Left lung (tissue), 10 donors: ENCODE measurements around the gene FOSB. TPM values are rescaled to one million over a fixed set of nuclear protein-coding genes. Genes with fewer than 3 reads are reported as not detected.
A peak's percentile ranks its signal among the peaks of the same experiment; 100 is the strongest.

Source experiments
- ATAC-seq: fragments of 200-7000 bp; cut with Tn5 transposase; one replicate; pipeline ENCODE4 v1.9.1; 2020; ENCODE audit warnings: moderate library complexity
- DNase-seq, 4 donors: peaks; one replicate each; pipeline ENCODE4 v3.0.0-alpha.2; 2013 to 2020
- H3K27ac ChIP-seq, 2 donors: fragments of 200-600 bp; sonication (generic) in 1 of 2; one replicate each; pipeline versions ENCODE4 v1.5.0 to v1.8.0; 2020 to 2021
- H3K27me3 ChIP-seq, 2 donors: fragments of 200-600 bp; sonication (generic) in 1 of 2; one replicate each; pipeline versions ENCODE4 v1.5.0 to v1.8.0; 2020 to 2021
- H3K36me3 ChIP-seq, 2 donors: fragments of 200-600 bp; sonication (generic) in 1 of 2; one replicate each; pipeline versions ENCODE4 v1.5.0 to v1.8.0; 2020 to 2021
- H3K4me1 ChIP-seq, 2 donors: fragments of 200-600 bp; one replicate each; pipeline ENCODE4 v1.8.0; 2021
- H3K4me3 ChIP-seq, 2 donors: fragments of 200-600 bp; sonication (generic) in 1 of 2; one replicate each; pipeline versions ENCODE4 v1.5.0 to v1.8.0; 2020 to 2021; ENCODE audit warnings: mild to moderate bottlenecking in 1 of 2
- H3K9me3 ChIP-seq, 2 donors: fragments of 200-600 bp; sonication (generic) in 1 of 2; one replicate each; pipeline versions ENCODE4 v1.5.0 to v1.8.0; 2020 to 2021
- intact Hi-C, 2 donors: fragments of 100-400 bp; cut with DNase I; formaldehyde crosslinking; loops; one replicate each; pipeline versions ENCODE4 v1.11.2 to v1.14.2; 2022
- polyA plus RNA-seq, 6 donors: library from polyadenylated mRNA; unstranded; fragments of 120-200 nt; gene quantifications; one replicate each; pipeline ENCODE4 v1.2.1, GENCODE V29; 2013; ENCODE audit not compliant: insufficient read length in 6 of 6
- total RNA-seq, 2 donors: library from RNA; stranded (reverse); fragmentation: NEBNext Ultra II Directional; extraction: Animal tissue kit (Norgen Biotek cat#: 25700); gene quantifications; one replicate each; pipeline ENCODE4 v1.2.1, GENCODE V29; 2021
- TF ChIP-seq, protein P1 (sequence below), 2 donors: fragments of 200-600 bp; sonication (generic) in 1 of 2; IDR thresholded peaks; one replicate each; pipeline versions ENCODE4 v1.5.0 to v1.8.0; 2021; ENCODE audit warnings: antibody characterized with exemption in 2 of 2
- donor health status: DM: no; HTN: yes; CAD: no.
- donor health status: DM: no; HTN: no; CAD: no.

The FOSB gene
- total and polyA plus RNA-seq, 8 donors = 5.7 to 766 (median 126) TPM

DNA sequence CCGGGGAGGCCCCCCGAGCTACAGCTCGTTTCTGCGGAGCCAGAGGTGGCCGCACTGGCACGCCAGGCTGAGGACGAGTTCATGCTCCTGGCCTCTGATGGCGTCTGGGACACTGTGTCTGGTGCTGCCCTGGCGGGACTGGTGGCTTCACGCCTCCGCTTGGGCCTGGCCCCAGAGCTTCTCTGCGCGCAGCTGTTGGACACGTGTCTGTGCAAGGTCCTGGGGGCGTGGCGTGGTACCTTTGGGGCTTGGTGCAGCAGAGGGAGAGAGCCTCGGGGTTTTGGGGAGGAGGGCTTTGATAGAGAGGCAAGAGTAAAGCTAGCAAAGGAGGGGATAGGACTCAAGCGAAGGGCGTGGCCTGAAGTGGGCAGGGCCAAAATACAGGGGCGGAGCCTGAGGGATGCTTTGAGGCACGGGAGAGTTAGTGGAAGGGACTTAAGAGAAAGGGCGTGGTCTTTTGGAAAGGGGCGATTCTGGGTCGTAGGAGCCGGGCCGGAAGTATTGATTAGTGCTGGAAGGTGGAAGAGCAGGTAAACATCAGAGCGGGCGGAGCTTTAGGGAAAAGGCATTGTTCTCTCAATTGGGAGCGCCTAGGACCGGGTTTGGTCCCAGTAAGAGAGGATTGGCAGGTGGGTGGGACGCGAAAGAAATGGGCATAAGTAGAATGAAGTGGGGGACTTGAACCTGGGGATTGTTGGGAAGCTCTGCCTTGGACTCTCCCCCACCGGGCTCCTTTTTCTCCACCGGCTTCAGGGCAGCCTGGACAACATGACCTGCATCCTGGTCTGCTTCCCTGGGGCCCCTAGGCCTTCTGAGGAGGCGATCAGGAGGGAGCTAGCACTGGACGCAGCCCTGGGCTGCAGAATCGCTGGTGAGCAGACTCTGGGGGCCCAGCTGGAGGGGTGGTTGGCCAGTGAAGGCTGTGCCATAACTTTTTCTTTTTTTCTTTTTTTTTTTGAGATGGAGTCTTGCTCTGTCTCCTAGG is 31.7 kb downstream of the FOSB start:
- Histone ChIP-seq H3K27me3 (peaks cover 20 to 59% of the 10 kb centered on the region in 2 donors), H3K9me3 (no peaks in the 10 kb centered on the region), H3K4me1 (peaks cover 17 to 80% of the 10 kb centered on the region in 2 donors), H3K27ac (no peak overlapping the region), H3K36me3 (no peaks in the 10 kb centered on the region), H3K4me3 (peak overlapping the region in 1 of 2 donors; percentile 28)
- DNase-seq (peak in 1 of 4 donors; percentile 91), ATAC-seq (peak; percentile 3)
- TF ChIP-seq, protein P1, sequence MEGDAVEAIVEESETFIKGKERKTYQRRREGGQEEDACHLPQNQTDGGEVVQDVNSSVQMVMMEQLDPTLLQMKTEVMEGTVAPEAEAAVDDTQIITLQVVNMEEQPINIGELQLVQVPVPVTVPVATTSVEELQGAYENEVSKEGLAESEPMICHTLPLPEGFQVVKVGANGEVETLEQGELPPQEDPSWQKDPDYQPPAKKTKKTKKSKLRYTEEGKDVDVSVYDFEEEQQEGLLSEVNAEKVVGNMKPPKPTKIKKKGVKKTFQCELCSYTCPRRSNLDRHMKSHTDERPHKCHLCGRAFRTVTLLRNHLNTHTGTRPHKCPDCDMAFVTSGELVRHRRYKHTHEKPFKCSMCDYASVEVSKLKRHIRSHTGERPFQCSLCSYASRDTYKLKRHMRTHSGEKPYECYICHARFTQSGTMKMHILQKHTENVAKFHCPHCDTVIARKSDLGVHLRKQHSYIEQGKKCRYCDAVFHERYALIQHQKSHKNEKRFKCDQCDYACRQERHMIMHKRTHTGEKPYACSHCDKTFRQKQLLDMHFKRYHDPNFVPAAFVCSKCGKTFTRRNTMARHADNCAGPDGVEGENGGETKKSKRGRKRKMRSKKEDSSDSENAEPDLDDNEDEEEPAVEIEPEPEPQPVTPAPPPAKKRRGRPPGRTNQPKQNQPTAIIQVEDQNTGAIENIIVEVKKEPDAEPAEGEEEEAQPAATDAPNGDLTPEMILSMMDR (IDR thresholded peaks at IDR 0.05) = no peak
- intact Hi-C loops = no loop called here

DNA sequence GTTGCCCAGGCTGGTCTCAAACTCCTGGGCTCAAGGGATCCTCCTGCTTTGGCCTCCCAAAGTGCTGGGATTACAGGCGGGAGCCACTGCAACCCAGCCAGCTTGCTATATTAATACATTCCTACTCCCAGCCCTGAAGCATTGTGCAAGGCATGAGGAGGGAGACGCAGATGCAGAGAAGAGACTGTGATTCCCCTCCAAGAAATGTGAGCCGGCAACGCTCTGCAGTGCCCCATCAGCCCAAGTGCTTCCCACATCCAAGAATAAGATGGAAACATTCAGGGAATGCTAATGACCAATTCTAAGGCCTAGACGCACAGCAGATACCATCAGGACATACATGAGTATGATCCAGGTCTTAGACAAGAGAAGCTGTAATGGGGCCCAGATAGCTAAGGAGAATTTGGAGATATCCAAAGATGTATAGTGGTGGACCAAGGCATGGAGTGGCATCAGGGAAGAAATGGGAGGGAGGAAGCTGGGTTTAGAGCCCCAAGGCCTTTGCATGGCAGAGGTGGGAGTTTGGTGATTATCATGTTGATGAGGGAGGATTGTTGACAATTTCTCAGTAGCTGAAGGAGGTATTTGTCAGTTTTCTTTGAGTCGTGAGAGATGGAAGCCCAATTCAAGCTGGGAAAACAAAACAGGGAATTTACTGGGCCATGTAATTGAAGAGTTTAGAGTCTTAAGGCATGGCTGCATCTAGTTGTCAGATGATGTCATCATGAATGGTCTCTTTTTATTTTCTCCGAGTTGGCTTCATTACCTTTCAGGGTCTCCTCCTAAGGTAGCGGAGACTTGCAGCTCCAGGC is 33.3 kb downstream of the FOSB start:
- H3K27me3 ChIP-seq = peaks cover 20 to 42% of the 10 kb centered on the region in 2 donors
- no peak overlapping the region for H3K4me3 ChIP-seq
- TF ChIP-seq, protein P1 (IDR thresholded peaks at IDR 0.05) = no peak
- ATAC-seq = no peak
- intact Hi-C loops = no loop called here
- no peaks in the 10 kb centered on the region for H3K36me3 ChIP-seq
- DNase-seq = no peak
- H3K4me1 ChIP-seq = peaks cover 17 to 91% of the 10 kb centered on the region in 2 donors
- H3K27ac ChIP-seq = peak overlapping the region in 1 of 2 donors; percentile 86
- H3K9me3 ChIP-seq = no peaks in the 10 kb centered on the region

DNA sequence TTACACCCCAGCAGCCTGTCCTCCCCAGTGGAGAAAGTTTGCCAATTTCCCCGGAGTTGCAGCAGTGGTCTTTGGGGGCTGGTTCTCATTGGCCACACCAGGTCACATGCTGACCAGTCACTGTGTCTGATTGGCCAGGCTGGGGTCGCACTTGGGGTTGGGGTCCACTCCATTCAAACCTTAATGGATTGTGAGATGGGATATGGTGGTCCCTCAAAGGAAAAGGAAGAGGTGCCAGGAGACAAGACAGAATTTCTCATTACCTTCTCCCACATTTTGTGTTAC is 33.9 kb downstream of the FOSB start:
- H3K27ac ChIP-seq = peak overlapping the region in 1 of 2 donors; percentile 86
- no peaks in the 10 kb centered on the region for H3K36me3 ChIP-seq
- no peak overlapping the region for H3K4me3 ChIP-seq
- intact Hi-C loops = no loop called here
- peaks cover 17 to 88% of the 10 kb centered on the region in 2 donors for H3K4me1 ChIP-seq
- TF ChIP-seq, protein P1 (IDR thresholded peaks at IDR 0.05) = no peak
- peaks cover 20 to 37% of the 10 kb centered on the region in 2 donors for H3K27me3 ChIP-seq
- DNase-seq = no peak
- H3K9me3 ChIP-seq = no peaks in the 10 kb centered on the region
- ATAC-seq = no peak

DNA sequence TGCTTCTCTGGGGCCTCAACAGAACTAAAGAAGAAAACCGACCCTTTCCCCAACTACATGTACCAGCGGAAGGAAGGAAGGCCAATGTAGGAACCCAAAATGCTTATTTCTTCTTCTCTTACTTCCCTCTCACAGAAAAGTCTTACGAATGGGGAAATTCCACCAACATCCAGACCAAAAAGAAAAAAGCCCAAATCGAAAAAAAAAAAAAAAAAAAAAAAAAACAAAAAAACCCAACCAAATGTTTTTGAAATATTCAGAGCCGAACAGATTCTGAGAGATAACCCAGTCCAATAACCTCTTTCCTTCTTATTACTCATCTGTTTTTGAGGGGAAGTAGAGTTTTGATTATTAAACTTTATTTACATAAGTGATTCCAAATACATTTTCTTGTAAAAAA is 34.3 kb downstream of the FOSB start:
- Histone ChIP-seq H3K36me3 (no peaks in the 10 kb centered on the region), H3K4me3 (no peak overlapping the region), H3K9me3 (no peaks in the 10 kb centered on the region), H3K27me3 (peaks cover 20 to 37% of the 10 kb centered on the region in 2 donors), H3K4me1 (peaks cover 17 to 86% of the 10 kb centered on the region in 2 donors), H3K27ac (peak overlapping the region in 1 of 2 donors; percentile 86)
- TF ChIP-seq, protein P1 (IDR thresholded peaks at IDR 0.05) = no peak
- intact Hi-C loops = no loop called here
- ATAC-seq (no peak), DNase-seq (no peak)

DNA sequence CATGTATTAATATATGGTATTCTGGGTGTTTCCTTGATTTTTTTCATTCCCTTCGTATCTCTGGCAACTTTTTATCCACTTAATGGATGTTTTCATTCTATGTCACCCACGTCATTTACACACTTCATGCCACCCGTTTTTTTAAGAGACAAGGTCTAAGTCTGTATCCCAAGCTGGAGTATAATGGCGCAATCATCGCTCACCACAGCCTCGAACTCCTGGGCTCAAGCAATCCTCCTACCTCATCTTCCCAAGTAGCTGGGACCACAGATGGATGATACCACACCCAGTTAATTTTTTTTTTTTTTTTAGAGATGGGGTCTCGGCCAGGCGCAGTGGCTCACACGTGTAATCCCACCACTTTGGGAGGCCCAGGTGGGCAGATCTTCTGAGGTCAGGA is 36.1 kb downstream of the FOSB start:
- intact Hi-C loops = no loop called here
- no peaks in the 10 kb centered on the region for H3K36me3 ChIP-seq
- no peak overlapping the region for H3K27ac ChIP-seq
- ATAC-seq = no peak
- no peaks in the 10 kb centered on the region for H3K9me3 ChIP-seq
- TF ChIP-seq, protein P1 (IDR thresholded peaks at IDR 0.05) = no peak
- peaks cover 8 to 23% of the 10 kb centered on the region in 2 donors for H3K27me3 ChIP-seq
- no peak for DNase-seq
- peaks cover 5 to 68% of the 10 kb centered on the region in 2 donors for H3K4me1 ChIP-seq
- no peak overlapping the region for H3K4me3 ChIP-seq
